Stimulated activated CD8-positive, alpha-beta memory T cell treated with anti-CD3 and anti-CD28 coated beads, Interleukin-2, amount 100 ng/mL, for 1 hour (primary cell): ENCODE data around the gene AGFG2.
"Not testable (repeated sequence)": the region's sequence is repeated elsewhere in the genome, so short reads cannot be mapped to it uniquely, and the experiment has no call there.

Source experiments
- DNase-seq, 2 donors: peaks; one replicate each; pipeline ENCODE4 v3.0.0-alpha.2; 2020; ENCODE audit warnings: low read depth in 2 of 2

Gene AGFG2

DNA sequence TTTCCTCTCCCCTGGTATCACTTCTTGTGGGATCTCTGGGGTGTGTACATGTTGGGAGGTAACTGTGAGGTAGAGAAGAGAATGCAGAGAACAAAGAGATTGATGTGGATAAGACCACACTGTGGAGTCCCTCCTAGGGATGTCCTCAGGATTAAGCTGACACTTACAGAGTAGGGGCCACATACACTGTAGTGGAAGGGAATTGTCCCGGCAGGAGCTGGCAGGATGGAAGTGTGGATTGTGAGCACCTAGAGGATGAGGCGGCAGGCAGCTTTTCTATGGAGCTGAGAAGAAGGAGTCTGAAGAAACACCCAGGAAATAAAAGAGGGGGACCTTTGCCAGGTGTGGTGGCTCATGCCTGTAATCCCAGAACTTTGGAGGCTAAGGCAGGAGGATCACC is 13.5 kb downstream of the AGFG2 start:
- no peak for DNase-seq

DNA sequence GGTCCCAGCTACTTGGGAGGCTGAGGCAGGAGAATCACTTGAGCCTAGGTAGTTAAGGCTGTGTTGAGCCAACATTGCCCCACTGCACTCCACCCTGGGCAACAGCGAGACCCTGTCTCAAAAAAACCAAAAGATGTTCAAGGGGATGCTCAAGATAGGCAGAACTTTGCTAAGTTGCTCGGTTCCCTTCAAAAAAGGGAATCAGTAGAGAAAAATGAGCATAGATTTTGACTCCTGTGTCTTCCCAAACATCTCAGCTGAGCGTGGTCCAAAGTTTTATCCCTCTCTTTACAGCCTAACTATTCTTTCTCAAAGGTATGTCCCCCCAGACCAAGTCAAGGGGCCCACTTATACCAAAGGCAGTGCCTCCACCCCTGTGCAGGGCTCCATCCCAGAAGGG is 14.0 kb downstream of the AGFG2 start:
- no peak for DNase-seq

DNA sequence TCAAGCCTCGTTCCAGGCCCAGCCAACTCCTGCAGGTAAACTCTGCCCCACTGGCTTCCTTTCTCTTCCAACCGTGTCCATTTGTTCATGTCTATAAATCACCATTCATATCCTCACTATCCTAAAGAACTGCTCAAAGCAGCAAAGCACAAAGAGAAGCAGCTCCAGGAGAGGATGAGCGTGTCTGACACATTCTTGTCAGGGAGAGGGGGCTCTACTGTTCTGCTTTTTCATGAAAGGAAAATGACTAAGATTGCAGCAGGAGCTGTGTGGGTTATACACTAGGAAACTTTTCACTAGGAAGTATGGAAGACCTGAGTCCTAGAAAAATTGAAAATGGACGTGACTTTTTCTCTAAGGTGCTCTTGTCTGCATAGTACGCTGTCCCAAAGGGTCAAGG is 16.7 kb downstream of the AGFG2 start:
- DNase-seq: no peak

DNA sequence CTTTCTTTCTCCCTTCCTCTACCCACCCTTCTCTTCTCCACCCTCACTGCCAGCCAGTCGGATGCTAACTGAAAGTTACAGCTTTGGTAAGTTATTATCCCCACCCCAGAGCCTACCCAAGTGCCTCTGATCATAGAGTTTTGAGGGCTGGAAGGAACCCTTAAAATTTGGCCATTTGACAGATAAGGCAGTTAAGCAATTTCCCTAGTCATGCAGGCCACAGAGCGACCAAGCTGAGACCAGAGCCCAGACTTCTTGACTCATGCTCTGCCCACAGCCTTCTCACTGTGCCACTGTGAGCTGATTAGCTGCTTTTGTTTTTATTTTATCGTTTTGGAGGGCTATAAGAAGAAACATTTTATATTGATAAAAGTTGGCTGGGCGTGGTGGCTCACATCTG is 17.5 kb downstream of the AGFG2 start:
- no peak for DNase-seq

DNA sequence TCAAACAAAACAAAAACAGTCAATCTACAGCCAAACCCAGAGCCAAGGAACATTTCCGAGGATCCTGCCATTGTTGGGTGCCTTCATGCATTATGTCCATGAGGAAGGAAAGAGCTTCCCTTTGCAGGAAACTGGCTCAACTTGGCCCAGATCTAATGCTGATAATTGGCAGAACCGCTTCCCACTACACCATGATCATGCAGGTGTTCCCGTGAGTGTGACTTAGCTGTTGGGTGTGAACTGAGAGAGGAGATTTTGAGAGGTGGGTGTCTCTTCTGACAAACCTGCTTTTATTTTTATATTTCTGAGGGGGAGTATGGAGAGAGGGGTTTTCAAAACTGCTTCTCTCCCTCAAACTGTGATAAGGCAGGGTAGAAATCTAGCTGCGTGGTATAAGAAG is 20.1 kb downstream of the AGFG2 start:
- no peak for DNase-seq

DNA sequence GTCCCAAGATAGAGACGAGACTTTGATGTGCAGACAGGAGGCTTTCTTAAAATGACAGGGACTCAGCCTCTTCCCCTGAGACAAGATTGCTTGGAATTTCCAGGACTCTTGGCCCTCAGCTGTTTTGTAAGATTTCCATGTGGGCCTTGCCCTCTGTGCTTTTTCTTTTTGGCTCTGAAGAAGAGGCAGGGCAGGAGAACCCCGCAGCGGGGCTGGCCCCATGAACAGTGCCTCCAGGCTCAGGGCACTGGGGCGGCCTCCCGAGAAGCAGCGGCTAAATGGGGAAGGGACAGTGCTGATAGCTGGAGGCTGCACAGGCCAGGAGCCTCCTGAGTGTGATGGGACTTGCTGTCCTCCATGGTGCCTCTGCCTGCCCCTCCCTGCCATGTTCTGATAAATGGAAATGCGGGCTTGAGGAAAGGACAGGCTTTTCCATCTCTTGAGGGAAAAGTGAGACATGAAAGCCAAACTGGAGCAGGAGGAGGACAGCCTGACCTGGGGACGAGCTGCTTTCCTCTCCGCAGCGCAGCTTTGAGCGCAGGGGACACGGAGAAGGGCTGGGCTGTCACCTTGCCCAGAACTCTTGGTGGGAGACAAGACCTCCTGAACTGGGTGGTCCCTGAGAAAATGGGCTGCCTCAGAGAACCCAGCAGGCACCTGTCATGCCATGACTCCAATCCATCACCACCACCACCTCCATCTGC is 22.6 kb downstream of the AGFG2 start:
- DNase-seq: no peak

DNA sequence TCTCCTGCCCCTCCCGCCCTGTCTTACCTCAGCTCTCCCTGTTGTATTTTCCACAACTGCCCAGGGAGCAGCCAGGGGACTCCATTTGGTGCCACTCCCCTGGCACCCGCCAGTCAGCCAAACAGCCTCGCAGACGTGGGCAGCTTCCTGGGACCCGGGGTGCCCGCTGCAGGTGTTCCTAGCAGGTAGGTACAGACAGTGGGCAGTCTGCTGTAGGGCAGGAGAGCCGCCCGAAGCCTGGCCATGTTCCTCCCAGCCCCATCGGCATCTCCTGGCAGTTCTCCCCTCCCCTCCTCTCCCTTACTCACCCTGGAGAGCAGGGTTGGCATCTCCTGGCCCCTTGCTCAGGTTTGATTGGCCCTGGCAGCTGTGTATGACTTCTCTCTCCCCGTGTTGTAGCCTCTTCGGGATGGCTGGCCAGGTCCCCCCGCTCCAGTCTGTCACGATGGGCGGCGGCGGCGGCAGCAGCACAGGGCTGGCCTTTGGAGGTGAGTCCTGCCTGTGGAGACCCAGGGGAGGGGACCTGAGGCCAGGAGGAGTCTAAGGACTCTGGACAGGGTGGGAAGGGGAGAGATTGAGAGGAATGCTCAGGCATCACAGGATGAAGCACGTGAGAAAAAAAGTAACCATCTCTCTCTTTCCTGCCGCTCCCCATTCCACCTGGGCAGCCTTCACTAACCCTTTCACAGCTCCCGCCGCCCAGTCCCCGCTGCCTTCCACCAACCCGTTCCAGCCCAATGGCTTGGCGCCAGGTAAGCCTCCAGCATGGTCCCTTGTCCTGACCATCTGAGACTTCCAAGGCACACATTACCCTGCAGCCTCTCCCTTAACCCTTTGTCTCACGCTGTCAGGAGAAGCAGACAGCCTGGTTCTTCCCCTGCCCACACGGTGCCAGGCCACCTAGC is 23.4 kb downstream of the AGFG2 start:
- no peak for DNase-seq

DNA sequence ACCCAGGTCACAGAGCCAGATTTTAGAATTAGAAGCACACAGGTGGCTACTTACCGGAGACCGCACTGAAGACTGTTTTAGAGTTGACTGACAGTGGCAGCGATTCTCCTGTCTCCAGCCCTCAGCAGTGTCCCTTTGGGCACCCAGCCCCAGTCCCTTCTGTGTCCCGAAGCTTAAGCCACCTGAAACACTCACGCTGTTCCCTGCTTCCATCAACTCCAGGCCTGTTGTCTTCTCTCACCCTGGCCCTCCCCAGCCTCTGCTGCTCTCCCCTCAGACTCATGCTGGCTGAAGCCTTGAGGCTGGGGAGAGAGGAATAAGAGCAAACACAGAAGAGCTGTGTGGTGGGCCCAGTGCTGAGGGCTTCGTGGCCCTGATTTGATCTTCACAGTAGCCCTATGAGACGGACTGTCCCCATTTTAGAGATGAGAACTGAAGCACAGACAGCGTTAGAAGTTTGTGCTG is 24.1 kb downstream of the AGFG2 start:
- no peak for DNase-seq

DNA sequence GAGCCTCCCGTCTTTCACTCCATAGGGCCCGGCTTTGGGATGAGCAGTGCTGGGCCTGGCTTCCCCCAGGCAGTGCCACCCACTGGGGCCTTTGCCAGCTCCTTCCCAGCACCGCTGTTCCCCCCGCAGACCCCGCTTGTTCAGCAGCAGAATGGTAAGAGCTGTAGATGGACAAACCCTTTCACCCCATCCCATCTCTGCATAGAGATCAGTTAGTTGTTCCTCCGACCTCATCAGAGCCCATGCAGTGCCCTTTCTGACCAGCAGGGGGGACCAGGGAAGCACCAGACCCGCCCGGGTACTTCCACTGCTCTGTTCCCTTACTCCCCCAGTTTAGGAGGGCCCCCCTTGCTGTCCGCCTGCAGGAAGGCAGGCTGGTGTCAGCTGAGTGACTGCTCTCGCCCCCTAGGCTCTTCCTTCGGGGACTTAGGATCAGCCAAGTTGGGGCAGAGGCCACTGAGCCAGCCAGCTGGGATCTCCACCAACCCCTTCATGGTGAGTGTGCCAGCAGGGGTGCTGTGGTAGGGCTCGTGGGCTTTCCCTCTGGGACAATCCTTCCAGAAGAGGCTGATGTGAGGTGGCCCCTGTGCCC is 24.9 kb downstream of the AGFG2 start:
- peak; percentile 71 to 77 for DNase-seq

DNA sequence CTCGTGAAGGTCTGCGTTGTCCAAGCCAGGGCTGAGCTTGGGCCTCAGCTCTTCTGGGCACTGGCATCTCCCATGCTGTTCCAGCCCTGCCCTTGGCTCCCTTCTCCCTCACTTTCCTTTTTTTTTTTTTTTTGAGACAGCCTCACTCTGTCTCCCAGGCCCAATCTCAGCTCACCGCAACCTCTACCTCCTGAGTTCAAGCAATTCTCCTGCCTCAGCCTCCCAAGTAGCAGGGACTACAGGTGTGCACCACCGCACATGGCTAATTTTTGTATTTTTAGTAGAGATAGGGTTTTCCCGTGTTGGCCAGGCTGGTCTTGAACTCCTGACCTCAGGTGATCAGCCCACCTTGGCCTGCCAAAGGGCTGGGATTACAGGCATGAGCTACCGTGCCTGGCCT is 25.4 kb downstream of the AGFG2 start:
- not testable (repeated sequence) for DNase-seq

DNA sequence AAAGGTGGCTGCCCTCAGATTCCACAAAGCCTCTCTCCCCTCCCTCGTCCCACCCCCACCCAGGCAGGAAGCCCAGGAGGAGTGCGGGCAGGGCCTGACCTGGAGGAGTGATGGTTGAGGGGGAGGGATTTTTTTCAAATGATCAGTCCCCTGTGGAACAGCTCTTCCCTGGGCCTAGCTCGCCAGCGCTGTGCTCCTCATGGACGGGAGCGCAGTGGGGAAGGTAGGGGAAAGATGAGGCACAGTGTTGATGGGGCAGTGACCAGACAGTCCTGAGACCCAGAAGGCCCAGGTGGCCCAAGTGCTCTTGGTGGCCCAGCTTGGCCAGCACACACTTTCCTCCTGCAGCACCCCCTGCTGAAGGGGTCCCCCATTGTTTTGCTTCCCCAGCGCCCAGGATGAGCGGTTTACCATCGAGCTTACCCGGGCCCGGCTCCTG is 26.1 kb downstream of the AGFG2 start:
- DNase-seq: no peak

DNA sequence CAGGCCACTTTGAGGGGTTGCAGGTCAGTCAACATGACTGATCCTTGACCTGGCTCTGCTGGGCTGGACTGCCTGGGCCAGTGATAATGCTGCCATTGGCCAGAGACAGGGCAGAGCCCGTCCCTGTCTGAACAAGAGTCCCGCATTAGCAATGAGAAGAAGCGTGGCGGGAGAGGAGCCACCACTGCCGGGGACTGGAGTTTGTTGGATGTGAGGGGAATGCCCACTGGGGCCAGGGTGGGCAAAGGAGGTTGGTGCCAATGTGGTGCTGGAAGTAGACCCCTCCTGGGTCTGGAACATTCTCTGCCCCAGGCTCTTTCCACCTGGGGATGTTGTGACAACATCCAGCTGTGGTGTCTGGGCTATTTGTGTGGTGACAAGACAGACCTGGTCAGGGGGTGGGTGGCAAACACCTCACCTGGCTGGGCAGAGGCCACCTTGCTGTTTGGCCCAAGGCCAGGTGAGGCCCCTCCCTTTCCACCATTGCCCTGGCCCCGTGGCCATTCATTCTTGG is 27.1 kb downstream of the AGFG2 start:
- DNase-seq: no peak

DNA sequence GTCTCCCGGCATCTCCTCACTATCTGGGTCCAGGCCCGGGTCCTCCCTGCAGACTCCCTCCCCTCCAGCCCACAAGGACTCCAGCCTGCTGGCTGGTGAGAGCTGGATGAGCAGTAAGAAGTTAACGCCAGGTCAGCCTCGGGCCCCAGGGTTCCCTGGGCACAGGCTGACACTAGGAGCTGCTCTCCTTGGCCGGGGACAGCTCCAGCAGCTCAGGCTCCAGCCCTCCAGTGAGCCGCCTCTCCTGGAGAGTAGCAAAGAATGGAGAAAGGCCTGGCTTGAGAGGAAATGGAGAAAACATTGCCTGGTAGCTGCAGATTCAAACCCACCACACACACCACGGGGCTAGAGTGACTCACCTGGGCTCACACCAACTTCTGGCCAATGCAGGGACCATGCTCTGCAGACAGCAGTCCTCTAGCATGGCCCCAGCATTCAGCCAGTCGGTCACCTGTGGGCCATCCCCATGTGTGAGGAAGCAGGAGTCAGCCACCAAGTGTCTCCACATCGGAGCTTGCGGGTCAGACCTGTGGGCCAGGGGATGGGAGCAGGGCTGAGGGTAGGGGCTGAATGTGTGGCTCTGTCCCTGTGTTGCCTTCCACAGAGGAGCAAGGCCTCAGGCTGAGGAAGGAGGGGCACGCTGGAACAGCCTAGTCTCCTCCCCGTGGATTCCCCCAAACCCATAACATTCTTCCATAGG is 28.2 kb downstream of the AGFG2 start:
- no peak for DNase-seq

DNA sequence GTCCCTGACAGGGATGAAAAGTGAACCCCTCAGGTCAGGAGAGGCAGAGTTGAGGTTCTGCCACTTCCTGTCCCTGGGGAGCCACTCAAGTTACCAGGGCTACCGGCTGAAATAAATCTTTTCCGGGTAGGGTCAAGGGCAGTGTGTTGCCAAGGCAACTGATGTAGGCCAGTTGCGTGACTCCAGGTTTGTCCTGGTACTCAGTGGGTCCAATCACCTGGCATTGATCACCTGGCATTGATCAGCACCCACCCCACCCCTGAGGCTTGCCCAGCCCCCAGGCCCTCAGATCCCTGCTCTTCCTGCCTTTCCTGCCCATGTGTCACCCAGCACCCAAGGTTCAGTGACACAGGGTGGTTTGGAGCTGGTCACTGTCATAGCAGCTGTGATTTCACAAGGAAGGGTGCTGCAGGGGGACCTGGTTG is 28.8 kb downstream of the AGFG2 start:
- no peak for DNase-seq

DNA sequence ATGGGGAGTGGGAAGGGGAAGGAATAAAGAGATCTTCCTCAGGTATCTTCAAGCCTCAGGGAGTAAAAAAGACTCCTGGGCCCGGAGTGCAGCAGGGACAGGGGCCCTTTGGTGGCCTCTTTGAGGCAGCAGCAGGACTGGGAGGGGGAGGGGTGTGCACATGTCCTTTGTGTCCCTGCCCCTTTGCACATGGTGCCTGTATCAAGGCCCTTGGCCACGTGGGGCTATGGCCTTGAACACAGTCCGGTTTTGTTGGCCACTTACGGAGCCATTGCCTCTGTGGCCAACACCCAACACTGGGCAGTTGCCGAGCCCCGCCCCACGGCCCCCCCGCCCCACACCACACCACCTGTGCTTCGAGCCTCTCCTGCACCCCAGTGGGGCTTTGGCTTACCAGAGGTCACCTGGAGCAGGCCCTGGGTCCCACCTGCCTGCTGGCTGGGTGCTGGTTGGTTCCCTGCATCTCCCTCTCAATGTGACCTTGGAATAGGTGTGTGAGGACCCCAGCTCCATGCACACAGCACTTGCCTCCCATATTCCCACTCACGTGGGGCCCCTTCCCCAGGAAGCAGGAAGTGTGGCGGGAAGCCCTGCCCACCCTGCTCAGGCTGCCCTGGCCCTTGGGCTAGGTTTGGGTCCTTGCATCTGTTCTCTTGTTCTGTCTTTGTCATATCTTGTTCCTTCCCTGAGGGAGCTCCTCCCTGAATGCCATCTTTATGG is 29.3 kb downstream of the AGFG2 start:
- DNase-seq: no peak

DNA sequence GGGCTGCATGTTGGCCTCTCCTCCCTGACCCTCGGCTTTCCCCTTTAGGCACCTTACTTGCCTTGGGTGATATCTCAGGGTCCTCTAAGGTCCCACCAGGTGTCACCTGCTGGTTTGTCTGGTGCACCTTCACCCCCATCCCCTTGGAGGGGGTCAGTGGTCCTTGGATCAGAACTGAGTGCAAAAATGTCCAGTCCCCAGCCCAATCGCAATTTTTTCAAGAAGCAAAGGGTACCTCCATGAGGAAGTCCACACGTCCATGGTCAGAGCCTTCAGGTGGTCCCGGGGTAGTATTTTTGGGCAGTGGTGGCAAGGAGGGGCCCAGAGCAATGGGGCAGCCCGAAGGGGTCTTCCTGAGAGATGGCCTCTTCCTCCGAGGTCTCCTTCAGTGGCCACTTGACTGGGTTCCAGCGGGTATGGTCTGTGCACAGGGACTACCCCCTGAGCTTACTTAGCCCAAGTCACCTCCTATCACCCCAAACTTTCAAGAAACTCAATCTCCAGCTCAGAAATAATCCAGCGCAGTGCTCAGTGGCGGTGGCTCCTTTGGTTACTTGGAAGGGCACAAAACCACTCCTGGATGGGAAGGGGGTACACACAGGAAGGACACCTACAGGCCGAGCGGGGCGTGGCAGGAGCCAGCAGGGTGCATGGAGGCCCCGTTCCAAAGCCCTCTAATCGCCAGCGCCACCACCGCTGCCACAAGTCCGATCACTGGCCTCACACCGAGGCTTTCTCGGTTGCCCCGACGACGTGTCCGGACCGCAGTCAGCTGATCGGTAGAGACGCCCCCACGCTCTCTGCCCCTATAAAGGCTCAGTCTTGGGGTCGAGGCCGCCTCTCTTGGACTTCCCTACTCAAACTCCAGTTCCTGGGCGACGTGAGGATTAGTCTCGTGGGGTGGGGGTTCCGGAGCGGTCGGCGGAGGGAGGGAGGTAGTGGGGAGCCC is 30.2 kb downstream of the AGFG2 start:
- no peak for DNase-seq

DNA sequence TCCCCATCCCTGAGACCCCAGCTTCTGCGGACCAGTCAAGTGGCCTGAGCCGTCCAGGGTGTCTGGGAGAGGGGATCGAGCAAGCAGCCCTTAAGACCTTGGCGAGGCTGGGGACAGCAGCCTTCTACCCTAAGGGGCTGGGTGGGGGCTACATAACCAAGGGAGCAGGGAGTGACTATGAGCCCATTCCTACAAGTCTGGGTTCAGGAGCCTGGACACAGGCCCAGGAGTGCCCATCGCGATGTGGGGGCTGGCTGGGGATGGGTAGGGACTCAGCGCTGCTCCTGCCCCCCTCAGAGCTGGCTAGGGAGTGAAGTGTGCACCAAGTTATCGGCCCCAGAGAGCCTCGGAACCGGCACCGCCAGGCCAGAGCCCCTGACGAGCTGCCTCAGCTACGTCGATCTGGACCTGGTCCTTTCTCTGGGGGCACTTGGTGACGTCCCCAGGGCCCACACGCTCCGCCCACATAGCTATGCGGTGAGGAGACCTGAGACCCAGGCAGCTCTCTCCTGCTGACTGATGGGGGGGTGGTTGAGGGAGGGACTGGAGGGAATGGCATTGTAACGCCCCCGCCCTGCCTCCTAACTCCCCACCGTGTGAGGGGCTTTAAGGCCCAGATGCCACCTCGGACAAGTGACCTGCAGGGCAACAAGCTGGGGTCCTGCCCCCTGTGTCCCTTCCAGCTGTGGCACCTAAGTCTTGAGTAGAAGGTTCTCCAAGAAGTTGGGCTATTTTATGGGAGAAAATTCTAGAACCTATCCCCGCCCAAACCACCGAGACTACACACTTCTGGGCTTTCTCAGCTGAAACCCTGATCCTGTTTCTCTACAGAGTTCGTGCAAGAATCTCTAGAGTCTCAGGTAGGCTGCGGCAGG is 32.2 kb downstream of the AGFG2 start:
- DNase-seq: no peak

DNA sequence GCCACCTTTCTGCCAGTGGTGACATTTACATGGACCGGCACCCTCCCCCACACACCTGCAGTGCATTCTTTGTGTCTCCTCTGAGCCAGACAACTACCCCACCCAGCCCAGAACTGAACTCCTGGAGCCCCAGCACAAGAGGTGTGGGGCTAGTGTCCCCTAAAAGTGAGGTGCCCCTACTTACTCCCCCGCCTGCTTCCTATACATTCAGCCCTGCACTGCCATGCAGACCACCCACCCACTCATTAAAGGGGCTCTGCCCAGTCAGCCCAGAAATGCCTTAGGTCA is 32.8 kb downstream of the AGFG2 start:
- no peak for DNase-seq

DNA sequence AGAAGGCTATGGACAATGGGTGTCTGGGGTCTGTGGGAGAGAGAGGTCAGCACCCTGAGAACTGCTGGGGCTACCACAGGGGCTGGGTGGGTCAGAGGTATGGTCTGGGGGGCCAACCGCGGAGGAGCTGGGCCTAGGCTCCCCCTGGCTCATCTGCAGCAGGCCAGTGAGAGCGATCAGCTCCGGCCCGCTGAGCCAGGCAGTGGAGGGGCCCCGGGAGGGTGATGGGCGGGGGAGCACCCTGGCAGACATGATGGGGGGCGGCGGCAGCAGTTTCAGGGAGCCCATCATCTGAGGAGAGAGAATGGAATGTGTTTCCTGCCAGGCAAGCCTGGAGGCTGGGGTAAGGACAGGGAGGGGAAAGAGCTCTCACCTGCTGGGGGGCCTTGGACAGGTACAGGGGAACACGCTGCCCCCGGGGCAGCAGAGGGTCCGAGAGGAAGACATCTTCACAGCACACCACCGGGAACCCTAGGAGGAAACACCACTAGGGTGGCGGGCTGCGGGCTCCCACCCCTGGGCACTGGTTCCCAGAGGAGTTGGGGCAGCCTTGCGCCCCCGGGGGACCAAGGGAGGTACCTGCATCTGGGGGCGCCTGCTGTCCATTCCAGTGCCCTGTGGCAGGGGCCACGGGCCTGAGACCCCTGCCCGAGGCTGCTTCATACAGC is 33.4 kb downstream of the AGFG2 start:
- DNase-seq: no peak
